VCaP (cell line): ENCODE data around the gene SLC39A11.

Experiments
- H3K27ac ChIP-seq: fragments of 450-650 bp; 2 replicates; pipeline ENCODE4 v1.5.1; 2017
- CTCF ChIP-seq: fragments of 450-650 bp; conservative IDR thresholded peaks from 2 replicates; pipeline ENCODE4 v1.5.1; 2017; ENCODE audit warnings: mild to moderate bottlenecking, moderate library complexity

SLC39A11 gene

GRCh38 chr17:73107191-73107590 lies 14.7 kb upstream of the SLC39A11 start:
- no peak for TF ChIP-seq CTCF
- H3K27ac ChIP-seq, result peak overlapping the region; percentile 55

- H3K27ac ChIP-seq, result no peak overlapping the region
- TF ChIP-seq CTCF, result no peak
Observed at GRCh38 chr17:73105431-73105830, 12.9 kb upstream of the SLC39A11 start.

GRCh38 chr17:73104450-73104849 lies 12.0 kb upstream of the SLC39A11 start:
- H3K27ac ChIP-seq, result no peak overlapping the region
- TF ChIP-seq CTCF, result no peak

- H3K27ac ChIP-seq, result no peak overlapping the region
- TF ChIP-seq CTCF, result no peak
Observed at GRCh38 chr17:73103641-73104335, 11.3 kb upstream of the SLC39A11 start.

GRCh38 chr17:73101031-73101430 lies 8.5 kb upstream of the SLC39A11 start:
- no peak for TF ChIP-seq CTCF

GRCh38 chr17:73100363-73100762 lies 7.9 kb upstream of the SLC39A11 start:
- no peak for TF ChIP-seq CTCF
- no peak overlapping the region for H3K27ac ChIP-seq

More at GRCh38 chr17:73101031-73101430, 8.5 kb upstream of the SLC39A11 start:
- H3K27ac ChIP-seq, result no peak overlapping the region

GRCh38 chr17:73099511-73099910 lies 7.0 kb upstream of the SLC39A11 start:
- H3K27ac ChIP-seq, result no peak overlapping the region
- no peak for TF ChIP-seq CTCF
